Hepatic stellate cell (primary cell): ENCODE results near the gene NAA80.
A peak's percentile ranks its signal among the peaks of the same experiment; 100 is the strongest.
"Not testable (repeated sequence)": the region's sequence is repeated elsewhere in the genome, so short reads cannot be mapped to it uniquely, and the experiment has no call there.

Experiments
- DNase-seq: peaks from one replicate; pipeline ENCODE4 v3.0.0; 2011; ENCODE audit warnings: low spot score

The NAA80 gene

GRCh38 chr3:50314816-50315215, 15.6 kb upstream of the NAA80 start:
- no peak for DNase-seq

GRCh38 chr3:50314342-50314741, 15.1 kb upstream of the NAA80 start:
- DNase-seq = no peak

- not testable (repeated sequence) for DNase-seq
These were observed 12.8 kb upstream of the NAA80 start for GRCh38 chr3:50312041-50312440.

- no peak for DNase-seq
These were observed 5.4 kb upstream of the NAA80 start for GRCh38 chr3:50304601-50305000.

- no peak for DNase-seq
These were observed 4.0 kb upstream of the NAA80 start, which contains the start of gene HYAL1 for GRCh38 chr3:50303013-50303815. TSS of gene HYAL1 (minus strand) at chr3:50303574. CDS start at chr3:50302956, 618 bp downstream.

GRCh38 chr3:50302095-50303012, 3.1 kb upstream of the NAA80 start:
- no peak for DNase-seq

- DNase-seq = no peak
These were observed 1.6 kb upstream of the NAA80 start for GRCh38 chr3:50300681-50301254.

GRCh38 chr3:50299929-50300680, 900 bp upstream of the NAA80 start:
- DNase-seq = no peak

GRCh38 chr3:50299638-50299928, 378 bp upstream of the NAA80 start:
- no peak for DNase-seq

GRCh38 chr3:50297896-50298725, 1.1 kb downstream of the NAA80 start:
- no peak for DNase-seq

- no peak for DNase-seq
These were observed 1.8 kb downstream of the NAA80 start for GRCh38 chr3:50297384-50297775.

GRCh38 chr3:50296721-50297383, 2.4 kb downstream of the NAA80 start:
- DNase-seq = no peak

GRCh38 chr3:50295553-50296431, 3.4 kb downstream of the NAA80 start:
- no peak for DNase-seq

- no peak for DNase-seq
These were observed 4.5 kb downstream of the NAA80 start for GRCh38 chr3:50294492-50295403.

- DNase-seq = no peak
These were observed 5.1 kb downstream of the NAA80 start for GRCh38 chr3:50294089-50294488.

- DNase-seq = no peak
These were observed 6.0 kb downstream of the NAA80 start for GRCh38 chr3:50293079-50293801.

GRCh38 chr3:50292159-50293078, 6.8 kb downstream of the NAA80 start, which contains the start of gene IFRD2:
TSS of gene IFRD2 (minus strand) at chr3:50292429. CDS start at chr3:50292274, 155 bp downstream.
- DNase-seq = peak; percentile 97
